GM21526 (cell line): ENCODE data around the gene SERPIND1.
"Not testable (repeated sequence)": the region's sequence is repeated elsewhere in the genome, so short reads cannot be mapped to it uniquely, and the experiment has no call there.

Experiments used
- ATAC-seq: cut with Tn5 transposase; IDR thresholded peaks from one replicate; pipeline ENCODE4 v1.9.1; 2021; ENCODE audit warnings: moderate library complexity; ENCODE audit not compliant: unreplicated experiment, low FRiP score

The SERPIND1 gene

DNA sequence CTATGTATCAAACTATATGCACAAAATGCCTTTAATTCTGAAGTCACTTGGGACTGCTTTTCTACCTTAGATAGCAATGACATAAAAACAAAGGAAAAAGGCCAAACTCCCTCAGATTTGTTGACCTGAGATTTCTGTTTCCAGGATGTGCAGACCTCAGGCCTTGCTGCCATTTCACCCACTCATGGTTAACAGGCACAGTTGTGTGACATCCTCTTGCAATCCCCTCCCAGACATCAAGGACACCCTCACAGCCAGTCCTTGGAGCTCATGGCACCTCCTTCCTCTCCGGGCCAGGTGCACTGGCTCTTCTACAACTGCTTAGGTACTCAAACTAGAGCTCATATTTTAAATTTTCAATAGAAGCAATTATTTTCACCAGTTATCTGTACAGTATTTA, 37.3 kb downstream of the SERPIND1 start:
- no peak for ATAC-seq

GRCh38 chr22:20811971-20812660, 38.2 kb downstream of the SERPIND1 start:
- ATAC-seq, result no peak

GRCh38 chr22:20813056-20813455, 39.1 kb downstream of the SERPIND1 start:
- no peak for ATAC-seq

- ATAC-seq, result no peak
Observed at GRCh38 chr22:20814221-20814808, 40.4 kb downstream of the SERPIND1 start.

DNA sequence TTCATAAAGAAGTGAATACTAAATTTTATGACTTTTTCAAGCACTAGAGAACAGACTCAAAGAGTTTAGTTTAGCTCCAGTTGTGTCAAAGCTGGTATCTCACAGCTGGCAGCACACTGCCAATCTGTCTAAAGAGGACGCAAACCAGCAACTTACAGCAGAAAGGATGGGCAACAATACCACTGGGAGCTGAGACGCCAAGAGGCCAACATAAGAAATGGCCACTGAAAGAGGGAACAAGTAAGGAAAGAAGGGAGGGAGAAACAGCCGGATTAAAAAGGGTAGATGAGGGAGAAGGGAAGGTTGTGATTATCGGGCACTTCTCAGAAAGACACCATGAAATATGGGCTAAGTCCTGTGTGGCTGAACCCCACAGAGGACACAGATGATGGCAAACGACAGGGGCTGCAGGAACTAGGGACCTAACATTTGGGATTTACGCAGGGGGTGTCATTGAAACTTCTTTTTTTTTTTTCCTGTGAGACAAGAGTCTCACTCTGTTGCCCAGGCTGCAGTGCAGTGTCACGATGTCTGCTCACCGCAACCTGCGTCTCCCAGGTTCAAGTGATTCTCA, 41.7 kb downstream of the SERPIND1 start:
- ATAC-seq, result no peak

- no peak for ATAC-seq
Observed at GRCh38 chr22:20816559-20816958, 42.6 kb downstream of the SERPIND1 start.

DNA sequence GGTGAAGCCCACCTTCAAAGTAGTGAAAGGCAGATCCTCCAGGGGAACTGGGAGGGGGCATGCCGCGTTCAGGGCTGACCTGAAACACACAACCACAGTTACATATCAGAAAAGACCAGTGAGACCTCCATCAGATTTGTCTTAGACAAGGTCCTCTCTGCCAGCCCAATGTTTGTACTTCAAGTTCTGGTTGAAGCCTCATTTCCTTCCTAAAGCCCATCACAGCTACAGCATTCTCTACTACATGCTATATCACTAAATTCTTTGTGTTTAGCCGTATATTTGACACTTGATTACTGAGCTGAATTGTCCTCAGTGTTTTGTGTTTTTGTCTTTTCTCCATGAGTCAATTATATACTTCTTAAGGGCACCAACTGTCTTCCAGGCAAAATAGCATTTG, 44.6 kb downstream of the SERPIND1 start:
- ATAC-seq, result no peak

DNA sequence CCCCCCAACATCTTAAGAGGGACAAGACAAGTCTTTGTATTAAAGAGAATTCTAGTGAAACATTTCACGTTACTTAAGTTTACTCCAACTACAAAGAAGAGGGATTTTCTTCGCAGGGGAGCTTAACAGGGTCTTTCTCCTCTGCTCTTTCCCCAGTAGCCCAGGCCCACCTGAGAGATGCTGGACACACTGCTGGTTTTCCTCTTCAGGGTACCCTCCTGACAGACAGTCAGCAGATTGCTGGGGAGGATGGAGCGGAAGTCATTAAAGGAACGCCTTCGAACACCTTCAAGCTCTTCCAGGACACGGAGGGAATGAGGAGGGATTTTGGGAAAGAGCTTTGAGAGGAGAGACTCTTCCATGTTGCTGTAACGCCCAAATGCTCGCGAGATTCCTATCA, 45.6 kb downstream of the SERPIND1 start:
- ATAC-seq, result no peak

- not testable (repeated sequence) for ATAC-seq
Observed at GRCh38 chr22:20821717-20822239, 47.9 kb downstream of the SERPIND1 start.

DNA sequence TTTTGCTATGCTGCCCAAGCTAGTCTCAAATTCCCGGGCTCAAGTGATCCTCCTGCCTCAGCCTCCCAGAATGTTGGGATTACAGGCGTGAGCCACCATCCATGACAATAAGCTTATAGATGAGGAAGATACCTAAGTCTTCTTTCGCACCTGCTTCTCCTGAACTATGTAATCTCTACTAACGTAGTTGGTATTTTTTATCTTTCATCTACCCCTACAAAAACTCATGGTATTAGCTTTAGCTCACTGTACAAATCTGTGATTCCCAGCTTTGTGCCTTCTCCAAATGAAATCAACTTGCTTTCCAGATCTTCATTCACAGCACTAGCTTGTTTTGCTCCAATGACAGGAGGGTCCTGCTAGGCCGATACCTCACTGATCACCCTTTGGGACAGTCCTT, 48.3 kb downstream of the SERPIND1 start:
- no peak for ATAC-seq

DNA sequence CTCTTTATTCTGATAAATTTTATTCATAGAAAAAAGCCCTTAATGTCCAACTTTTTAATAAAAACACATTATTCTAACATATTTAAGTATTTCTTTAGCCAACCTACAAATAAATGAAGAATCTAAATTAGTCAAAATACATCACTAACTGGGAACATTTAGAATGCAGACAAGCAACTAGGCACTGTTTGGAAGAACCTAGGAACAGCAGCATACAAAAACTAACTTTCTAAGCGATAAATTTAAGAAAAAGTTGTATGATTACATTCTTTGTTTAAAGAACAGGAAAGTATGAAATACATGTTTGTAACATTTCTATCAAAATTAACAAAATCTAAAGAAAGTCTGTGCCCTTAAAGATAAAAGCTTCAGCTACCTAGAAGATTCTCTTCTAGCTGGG, 49.4 kb downstream of the SERPIND1 start:
- ATAC-seq, result no peak

DNA sequence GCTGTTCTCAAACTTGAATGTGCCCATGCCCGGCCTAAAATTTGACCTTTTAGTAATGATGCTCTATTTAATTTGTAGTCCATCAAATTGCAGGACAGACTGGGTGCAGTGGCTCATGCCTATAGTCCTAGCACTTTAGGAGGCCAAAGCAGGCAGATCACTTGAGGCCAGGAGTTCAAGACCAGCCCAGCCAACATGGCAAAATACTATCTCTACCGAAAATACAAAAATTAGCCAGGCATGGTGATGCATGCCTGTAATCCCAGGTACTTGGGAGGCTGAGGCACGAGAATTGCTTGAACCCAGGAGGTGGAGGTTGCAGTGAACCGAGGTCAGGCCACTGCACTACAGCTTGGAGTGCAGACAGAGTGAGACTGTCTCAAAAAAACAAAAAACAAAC, 51.3 kb downstream of the SERPIND1 start:
- ATAC-seq, result not testable (repeated sequence)

DNA sequence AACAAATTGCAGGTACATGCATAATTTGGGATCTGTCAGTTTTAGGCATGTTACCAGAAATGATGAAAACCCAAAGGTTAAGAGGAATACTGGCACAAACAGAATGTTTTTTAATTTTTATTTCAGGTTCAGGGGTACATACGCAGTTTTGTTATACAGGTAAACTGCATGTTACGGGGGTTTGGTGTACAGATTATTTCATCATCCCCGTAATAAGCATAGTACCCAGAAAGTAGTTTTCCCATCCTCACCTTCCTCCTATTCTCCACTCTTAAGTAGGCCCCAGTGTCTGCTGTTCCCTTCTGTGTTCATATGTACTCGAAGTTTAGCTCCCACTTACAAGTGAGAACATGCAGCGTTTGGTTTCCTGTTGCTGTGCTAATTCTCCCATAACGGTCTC, 51.7 kb downstream of the SERPIND1 start:
- no peak for ATAC-seq

- ATAC-seq, result not testable (repeated sequence)
Observed at GRCh38 chr22:20826373-20827152, 52.6 kb downstream of the SERPIND1 start.

DNA sequence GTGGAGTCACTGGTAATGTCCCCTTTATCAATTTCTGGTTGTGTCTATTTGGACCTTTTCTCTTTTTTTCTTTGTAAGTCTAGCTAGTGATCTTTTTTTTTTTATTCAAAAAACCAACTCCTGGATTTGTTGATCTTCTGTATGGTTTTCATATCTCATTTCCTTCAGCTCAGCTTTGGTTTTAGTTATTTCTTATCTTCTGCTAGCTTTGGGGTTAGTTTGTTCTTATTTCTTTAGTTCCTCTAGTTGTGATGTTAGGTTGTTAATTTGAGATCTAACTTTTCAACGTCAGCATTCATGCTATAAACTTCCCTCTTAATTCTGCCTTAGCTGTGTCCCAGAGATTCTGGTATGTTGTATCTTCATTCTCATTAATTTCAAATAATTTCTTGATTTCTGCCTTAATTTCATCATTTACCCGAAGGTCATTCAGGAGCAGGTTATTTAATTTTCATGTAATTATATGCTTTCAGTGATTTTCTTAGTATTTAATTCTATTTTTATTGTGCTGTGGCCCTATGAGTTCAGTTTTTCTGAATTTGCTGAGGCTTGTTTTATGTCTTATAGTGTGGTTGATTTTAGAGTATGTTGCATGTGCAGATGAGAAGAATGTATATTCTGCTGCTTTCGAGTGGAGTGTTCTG, 55.7 kb downstream of the SERPIND1 start:
- no peak for ATAC-seq

- ATAC-seq, result no peak
Observed at GRCh38 chr22:20833225-20833665, 59.3 kb downstream of the SERPIND1 start.

- ATAC-seq, result no peak
Observed at GRCh38 chr22:20834206-20834605, 60.3 kb downstream of the SERPIND1 start.

GRCh38 chr22:20834725-20835124, 60.8 kb downstream of the SERPIND1 start:
- ATAC-seq, result no peak
